Measurements from ENCODE around the gene IMPDH1. TPM values are rescaled to one million over a fixed set of nuclear protein-coding genes. Genes with fewer than 3 reads are reported as not detected.
A peak's percentile ranks its signal among the peaks of the same experiment; 100 is the strongest.
"Not testable (repeated sequence)": the region's sequence is repeated elsewhere in the genome, so short reads cannot be mapped to it uniquely, and the experiment has no call there.

Gene IMPDH1
- 10 to 100 TPM; 26.0 to 31.8 (median 29.0) TPM for polyA plus RNA-seq (ENCODE audit: insufficient read length in 4 of 4)

DNA sequence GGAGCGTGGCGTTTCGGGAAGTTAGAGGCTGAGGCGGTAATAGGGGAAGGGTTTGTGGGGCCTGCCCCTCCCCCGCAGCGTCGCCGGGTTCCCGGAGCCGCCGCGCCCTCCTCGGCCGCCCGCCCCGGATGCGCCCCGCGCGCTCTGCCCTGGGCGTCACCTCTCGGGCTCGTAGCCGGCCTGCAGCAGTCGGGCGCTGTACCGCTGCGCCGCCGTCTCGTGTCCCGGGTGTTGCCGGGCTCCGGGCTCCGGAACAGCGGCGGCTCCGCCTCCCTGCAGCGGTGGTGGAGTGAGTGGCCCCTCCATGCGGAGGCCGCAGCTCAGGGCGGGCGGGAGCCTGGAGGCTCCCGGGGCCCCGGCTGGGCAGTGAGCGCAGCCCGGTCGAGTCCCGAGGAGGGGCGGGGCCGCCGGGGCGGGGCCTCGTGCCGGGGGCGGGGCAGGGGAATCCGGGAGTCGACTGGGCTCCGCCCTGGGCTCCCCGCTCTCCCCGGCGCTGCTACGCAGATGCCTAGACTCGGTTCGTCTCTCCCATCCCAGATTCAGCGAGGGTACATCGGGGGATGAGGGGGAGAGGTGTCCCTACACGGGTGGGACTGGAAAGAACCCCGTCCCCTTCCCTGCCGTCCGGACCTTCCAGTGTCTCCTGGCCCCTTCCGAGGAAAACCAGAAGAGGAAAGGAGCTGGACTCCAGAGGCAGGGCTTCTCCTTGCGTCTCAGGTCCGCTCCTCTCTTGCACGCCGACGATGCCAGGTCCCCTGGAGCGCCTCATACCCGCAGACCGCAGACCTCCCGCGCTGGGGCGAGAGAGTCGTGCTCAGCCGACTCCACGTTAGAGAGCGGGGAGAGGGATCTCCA lies at the start of gene IMPDH1:
Gene IMPDH1, minus strand, starts transcription at position 387 of the 855 bp plus-strand sequence. Its CDS starts 81 bp downstream, at position 306.
- peak in 2 of 4 donors; percentile 58 to 66 for DNase-seq (ENCODE audit: low read depth in 4 of 4, low spot score in 2 of 4)

DNA sequence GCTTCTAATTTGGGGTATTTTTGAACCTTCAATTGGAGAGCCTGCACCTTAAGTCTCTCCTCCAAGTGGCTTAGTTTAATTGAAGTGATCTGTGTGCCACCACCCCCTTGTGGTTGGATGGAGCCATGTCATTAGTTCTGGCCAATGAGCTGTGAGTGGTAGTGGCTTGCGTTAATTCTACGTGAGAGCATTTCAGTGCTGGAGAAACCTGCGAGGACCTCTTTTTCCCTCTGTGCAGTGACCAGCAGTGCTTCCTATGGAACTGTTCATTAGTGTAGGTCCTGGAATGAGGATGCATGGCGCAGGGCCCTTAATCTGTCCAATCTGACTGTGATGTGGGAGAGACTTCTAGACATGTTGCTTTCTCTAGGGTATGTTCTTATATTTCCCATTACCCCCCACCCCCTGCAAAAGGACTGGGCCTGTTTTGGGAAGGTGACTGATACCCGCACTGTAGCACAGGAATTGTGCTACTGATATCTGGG lies 49.7 kb upstream of the IMPDH1 start:
- no peak for DNase-seq (ENCODE audit: low read depth in 4 of 4, low spot score in 2 of 4)

DNA sequence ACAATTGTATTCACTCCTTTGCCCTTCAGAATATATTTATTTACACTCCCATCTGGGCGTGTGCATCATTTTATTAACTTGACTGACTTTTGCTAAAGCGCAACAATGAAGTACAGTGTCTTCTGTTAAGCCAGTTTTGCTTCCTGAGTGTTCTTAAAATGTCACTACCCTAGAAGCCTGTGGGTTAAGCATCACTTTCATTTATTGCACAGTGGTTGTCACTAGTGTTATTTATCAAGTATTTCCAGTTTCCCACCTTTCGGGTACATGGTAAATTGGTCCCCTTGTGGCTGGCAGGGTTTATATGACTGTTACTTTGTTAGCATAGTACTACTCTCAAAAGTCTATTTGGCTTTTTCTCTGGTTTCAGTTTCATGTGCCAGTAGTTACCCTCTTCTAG lies 49.2 kb upstream of the IMPDH1 start:
- DNase-seq (ENCODE audit: low read depth in 4 of 4, low spot score in 2 of 4), result no peak

DNA sequence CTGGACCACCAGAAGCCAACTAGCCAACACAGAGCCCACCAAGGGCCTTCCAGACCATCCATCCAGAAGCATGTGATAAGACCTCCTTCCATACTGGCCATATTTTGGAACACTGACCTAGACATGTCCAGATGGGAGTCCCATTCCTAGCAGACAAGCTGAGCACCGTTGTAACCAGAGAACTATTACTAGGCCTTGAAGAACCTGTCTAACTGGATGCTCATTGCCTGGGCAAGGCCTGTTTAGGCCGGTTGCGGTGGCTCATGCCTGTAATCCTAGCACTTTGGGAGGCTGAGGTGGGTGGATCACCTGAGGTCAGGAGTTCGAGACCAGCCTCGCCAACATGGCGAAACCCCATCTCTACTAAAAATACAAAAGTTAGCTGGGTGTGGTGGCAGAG lies 47.6 kb upstream of the IMPDH1 start:
- not testable (repeated sequence) for DNase-seq (ENCODE audit: low read depth in 4 of 4, low spot score in 2 of 4)

DNA sequence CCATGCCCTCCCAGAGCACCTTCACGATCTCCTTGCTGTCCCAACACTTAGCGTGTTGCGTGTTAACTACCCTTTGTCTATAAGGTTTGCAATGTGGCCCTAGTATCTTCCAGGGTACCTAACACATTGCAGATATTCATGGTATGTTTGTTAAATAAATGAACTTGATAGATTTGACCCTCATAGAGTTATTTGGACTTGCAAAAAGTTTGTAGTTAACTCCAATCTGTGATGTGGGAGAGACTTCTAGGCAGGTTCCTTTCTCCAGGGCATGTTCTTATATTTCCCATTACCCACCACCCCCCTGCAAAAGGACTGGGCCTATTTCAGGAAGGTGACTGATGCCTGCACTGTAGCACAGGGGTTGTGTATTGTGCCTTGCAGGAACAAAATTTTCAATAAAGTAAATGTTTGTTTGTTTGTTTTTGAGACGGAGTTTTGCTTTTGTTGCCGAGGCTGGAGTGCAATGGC lies 46.5 kb upstream of the IMPDH1 start:
- peak in 1 of 4 donors; percentile 29 for DNase-seq (ENCODE audit: low read depth in 4 of 4, low spot score in 2 of 4)

DNA sequence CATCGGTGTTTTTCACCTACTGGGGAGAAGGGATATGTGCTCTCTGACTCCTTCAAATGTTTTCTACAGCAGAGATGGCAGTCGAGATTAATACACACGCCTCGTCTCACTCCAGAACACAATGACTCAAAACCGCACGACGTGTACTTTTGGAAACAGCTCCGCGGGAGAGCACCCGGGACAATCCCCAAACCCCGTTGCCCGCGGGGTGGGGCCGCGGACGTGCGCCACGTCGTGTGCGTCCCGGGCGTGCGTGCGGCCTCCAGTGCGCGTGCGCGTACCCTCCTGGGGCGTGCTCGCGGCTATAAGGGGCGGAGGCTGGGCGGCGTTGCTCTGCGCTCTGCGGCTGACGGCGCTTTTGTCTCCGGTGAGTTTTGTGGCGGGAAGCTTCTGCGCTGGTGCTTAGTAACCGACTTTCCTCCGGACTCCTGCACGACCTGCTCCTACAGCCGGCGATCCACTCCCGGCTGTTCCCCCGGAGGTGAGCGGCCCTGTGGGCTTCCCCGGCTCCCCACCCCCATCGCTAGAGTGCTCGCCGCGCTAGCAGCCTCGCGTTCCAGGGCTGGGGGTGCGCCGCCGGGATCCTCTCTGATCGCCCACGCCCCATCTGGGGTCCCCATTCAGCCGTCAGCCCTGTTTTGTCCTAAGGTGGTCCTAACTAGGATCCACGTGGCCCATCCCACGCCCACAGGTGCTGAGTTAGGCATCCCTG lies 45.9 kb upstream of the IMPDH1 start, which contains the start of gene HILPDA:
Gene HILPDA, plus strand, starts transcription at position 336 of the 712 bp plus-strand sequence. CDS start 1,391 bp downstream, outside the sequence.
- DNase-seq (ENCODE audit: low read depth in 4 of 4, low spot score in 2 of 4), result peak; percentile 68 to 77 (median 74)

DNA sequence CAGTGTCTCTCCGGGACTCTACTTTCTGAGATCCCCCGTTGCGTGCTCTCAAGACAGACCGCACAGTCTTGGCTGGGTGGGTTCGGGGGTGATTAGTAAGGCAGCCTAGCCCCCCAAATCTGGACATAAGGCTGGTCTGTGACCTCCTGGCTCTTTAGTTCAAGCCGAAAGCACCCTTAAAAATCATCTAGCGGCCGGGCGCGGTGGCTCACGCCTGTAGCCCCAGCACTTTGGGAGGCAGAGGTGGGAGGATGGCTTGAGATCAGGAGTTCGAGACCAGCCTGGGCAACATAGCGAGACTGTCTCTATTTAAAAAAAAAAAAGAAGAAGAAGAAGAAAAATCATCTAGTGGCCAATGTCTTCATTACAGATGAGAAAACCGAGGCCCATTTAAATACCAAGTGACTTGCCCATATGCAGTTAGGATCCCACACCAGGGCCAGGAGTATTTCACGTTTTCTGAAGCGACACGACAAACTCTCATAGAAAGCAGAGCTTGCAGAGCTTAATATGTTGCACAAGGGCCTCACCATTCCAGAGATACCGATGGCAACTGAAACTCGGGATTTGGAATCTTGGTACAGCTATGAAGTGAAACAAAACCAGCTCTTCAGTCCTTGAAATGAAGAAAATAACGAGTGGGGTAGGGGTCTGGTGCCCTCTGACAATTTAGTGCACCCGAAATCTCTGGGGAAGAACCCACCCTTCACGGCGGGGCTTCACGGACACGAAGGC lies 45.2 kb upstream of the IMPDH1 start:
- DNase-seq (ENCODE audit: low read depth in 4 of 4, low spot score in 2 of 4), result peak in 1 of 4 donors; percentile 36

DNA sequence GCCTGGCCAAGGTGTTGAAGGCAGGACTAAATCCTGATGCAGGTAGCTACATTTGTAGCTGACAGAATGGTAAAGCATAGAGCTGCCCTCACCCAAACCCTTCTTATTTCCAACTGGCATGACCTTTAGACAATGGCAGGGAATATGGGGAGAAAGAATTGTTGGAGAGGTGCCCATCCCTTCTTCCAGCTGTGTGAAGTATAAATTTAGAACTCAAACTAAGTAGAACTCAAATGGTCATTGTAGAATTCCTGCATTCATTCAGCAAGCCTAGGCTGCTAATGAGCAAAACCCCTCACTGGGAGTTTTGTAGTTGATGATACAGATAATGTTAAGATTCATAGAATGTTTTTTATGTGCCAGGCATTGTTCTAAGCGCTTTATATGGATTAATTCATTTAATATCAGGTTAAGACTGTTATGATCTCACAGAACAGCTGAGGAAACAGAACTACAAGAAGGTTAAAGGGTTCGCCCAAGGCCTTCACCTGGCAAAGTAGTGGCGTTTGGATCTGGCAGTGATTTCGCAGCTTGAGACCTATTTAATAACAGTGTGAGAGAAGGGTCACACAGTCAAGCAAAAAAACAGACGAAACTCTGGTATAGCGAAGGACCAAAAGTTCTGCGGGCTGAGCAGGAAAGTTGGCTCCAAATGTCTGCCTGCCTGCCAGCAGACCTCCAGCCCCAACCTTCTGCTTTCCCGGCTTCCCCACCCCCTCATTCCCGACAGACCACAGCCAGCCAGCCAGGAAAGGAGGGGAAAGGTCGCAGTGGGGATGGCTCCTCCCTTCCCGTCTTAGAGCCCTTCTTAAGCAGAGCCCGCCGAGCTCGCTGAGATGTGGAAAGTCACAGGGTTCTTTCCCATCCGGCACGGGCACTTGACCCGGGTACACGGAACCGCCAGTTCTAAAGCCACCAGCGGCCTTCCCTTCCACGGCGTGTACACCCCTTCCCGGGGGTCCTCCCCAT lies 44.3 kb upstream of the IMPDH1 start:
- DNase-seq (ENCODE audit: low read depth in 4 of 4, low spot score in 2 of 4), result peak; percentile 55 to 79 (median 72)

DNA sequence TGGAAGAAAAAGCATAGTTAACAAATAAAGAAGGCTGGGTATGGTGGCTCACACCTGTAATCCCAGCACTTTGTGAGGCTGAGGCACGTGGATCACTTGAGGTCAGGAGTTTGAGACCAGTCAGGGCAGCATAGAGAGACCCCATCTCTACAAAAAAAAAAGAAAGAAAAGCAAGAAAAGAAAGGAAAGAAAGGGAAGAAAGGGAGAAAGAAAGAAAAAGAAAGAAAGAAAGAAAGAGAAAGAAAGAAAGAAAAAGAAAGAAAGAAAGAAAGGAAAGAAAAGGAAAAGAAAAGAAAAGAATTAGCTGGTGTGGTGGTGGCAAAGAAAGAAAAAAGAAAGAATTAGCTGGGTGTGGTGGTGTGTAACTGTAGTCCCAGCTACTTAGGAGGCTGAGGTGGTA lies 42.8 kb upstream of the IMPDH1 start:
- no peak for DNase-seq (ENCODE audit: low read depth in 4 of 4, low spot score in 2 of 4)

DNA sequence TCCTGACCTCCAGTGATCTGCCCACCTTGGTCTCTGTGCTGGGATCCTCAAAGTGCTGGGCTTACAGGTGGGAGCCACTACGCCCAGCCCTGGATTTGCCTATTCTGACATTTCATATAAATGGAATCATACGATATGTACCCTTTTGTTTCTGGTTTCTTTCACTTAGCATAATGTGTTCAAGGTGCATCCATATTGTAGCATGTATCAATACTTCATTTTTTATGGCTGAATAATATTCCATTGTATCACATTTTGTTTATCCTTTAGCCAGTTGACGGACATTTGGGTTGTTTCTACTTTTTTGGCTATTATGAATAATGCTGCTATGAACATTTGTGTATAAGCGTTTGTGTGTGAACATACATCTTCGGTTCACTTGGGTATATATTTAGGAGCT lies 41.1 kb upstream of the IMPDH1 start:
- no peak for DNase-seq (ENCODE audit: low read depth in 4 of 4, low spot score in 2 of 4)

DNA sequence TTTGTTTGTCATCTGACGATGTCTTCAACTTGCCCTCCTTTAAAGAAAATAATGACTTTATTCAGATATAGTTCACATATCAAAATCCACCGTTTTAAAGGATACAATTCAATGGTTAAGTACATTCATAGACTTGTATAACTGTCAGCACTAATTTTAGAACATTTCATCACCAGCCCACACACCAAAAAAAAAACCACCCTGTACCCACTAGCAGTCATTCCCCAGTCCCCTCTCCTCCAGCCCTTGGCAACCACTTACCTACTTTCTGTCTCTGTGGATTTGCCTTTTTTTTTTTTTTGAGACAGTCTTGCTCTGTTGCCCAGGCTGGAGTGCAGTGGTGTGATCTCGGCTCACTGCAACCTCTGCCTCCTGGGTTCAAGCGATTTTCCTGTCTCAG lies 40.6 kb upstream of the IMPDH1 start:
- DNase-seq (ENCODE audit: low read depth in 4 of 4, low spot score in 2 of 4), result no peak

DNA sequence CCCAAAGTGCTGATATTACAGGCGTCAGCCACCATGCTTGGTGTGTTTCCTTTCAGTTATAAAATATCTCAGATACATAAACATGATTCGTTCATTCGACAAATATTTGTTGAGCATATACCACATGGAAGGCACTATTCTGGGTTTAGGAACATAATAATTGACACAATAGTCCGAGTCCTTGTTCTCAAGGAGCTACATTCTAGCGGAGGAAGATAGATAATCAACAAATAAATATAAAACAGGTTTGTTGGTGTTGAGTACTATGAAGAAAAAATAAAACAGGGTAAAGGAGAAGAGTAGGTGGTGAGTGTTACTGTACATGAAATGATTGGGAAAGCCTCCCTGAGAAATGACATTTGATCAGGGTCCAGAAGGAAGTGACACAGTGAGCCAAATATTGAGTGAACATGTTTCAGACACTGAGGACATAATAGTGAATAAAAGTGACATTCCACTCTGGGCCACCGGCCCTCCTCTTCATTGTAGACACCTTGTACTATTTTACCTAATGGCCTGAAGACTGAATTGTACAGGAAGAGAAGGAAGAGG lies 39.0 kb upstream of the IMPDH1 start:
- no peak for DNase-seq (ENCODE audit: low read depth in 4 of 4, low spot score in 2 of 4)

DNA sequence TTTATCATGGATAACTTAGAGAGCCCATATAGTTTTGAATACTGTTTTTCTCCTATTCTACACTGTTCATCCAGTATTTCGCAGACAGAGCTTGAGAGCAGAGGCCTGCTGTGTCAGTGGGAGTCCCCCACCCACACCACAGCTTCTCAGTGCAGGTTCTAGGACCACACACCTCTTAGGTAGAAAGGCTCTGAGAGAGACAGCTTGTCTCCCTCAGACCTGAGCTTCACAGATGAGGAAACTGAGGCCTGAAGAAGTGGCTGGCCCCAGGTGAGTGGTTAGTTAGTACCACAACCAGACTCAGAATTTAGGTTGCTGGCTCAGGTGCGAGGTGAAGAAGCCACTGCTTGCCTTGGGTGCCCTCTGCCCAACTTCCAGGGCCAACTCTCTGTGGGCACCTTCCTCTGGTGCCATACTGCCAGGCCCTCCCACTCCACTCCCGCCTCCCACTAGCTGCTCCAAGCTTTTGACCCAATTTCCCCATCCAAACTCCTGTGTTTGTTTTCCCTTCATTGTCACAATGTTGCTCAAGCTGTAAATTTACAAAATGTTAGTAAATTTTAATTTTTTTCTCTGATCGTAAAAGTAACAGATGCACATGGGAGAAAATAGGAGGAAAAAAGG lies 38.3 kb upstream of the IMPDH1 start:
- DNase-seq (ENCODE audit: low read depth in 4 of 4, low spot score in 2 of 4), result no peak

DNA sequence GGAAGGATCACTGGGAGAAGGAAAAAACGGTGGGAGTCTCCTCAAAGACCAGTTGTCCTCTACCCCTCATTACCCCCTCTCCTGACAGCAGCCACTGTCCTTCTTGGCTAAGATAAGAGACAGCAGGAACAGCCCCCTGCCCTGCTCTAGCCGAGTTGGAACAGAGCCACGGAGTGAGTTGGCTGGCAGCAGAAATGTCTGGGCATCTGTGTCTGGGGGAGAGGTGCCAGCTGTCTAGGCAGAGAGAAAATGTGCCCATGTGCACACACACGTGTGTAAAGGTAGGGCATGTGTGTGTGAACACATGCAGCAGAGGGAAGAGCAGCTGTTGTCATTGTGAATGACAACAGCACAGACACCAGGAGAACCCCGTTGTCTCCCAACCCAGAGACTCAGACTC lies 36.5 kb upstream of the IMPDH1 start:
- DNase-seq (ENCODE audit: low read depth in 4 of 4, low spot score in 2 of 4), result no peak

DNA sequence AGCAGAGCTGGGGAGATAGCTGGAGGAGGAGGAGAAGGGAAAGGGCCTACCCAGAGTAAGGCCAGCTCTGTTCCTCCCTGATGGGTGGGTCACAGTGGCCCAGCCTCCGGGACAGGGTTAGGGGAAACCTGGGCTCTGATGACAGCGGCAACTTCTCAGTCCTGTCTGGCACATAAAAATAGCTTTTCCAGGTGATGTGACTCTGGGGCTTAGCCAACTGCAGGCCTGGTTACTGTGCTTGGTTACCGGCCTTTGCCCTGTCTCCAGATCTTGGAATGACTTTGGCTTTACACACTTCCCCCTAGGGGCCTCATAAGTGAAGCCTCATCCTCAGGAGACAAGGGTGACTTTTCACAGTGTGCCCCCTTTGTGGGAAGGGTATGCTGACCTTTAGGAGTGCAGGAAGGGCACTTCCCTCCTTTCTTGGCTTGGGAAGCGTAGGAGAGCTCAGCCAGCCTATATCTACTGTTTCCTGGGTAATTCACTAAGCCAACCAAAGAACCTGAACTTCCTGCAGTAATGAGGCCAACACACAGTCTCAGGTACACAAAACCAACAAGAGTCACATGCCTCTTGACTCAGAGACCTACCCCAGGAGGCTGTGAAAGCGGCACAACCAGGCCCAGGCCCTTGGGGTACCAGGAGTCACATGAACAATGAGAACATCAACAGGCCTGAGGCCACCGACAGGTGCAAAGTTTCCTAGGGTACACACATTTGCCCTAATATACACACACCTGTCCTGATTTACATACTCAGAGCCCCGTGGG lies 34.2 kb upstream of the IMPDH1 start:
- DNase-seq (ENCODE audit: low read depth in 4 of 4, low spot score in 2 of 4), result no peak

DNA sequence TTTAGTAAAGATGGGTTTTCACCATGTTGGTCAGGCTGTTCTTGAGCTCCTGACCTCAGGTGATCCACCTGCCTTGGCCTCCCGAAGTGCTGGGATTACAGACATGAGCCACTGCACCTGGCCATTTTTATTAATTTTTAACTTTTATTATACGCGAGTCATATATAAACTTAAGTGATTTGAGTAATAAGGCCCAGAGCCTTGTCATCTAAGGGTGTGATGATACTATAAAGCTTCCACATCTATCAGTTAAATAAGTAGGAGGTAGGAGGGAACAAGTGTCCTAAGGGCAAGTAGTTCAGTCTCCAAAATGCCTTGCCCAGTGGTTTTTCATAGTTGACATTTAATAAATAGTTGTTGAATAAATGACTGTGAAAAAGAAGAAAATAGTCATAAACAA lies 32.6 kb upstream of the IMPDH1 start:
- no peak for DNase-seq (ENCODE audit: low read depth in 4 of 4, low spot score in 2 of 4)

DNA sequence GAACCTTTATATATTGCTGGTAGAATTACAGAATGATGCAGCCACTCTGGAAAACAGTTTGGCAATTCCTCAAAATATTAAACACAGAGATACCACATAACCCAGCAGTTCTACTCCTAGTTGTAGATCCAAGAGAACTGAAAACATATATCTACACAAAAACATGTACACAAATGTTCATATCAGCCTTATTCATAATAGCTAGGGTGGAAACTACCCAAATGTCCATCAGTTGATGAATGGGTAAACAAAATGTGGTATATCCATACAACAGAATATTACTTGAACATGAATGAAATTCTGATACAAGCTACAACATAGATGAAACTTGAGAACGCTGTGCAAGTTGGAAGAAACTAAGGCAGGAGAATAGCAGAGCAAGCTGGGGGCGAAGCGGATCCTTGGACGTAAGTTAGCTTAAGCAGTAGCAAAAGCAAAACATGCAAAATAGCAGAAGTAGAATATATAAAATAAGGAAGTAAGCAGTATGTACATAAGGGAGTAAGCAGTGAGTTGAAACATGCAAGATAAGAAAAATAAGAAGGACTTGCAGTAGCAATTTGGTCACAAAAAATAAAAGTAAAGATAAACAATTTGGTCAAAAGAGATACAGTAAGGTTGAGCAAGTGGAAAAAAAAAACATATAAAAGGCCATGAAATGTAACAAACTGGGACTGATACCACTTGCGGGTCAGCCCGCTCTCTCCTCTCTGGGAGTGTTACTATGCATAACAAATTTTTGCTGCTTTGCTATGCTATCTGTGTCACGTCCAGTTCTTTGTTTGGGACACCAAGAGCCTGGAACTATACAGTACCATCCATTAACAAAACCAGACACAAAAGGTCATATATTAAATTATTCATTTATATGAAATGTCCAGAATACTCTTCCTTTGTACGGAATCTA lies 27.9 kb upstream of the IMPDH1 start:
- DNase-seq (ENCODE audit: low read depth in 4 of 4, low spot score in 2 of 4), result no peak
